GM21447 (cell line): Measurements from ENCODE around the gene FTO.

ENCODE experiments used
- ATAC-seq: cut with Tn5 transposase; IDR thresholded peaks from one replicate; pipeline ENCODE4 v1.9.1; 2021; ENCODE audit not compliant: unreplicated experiment

Gene FTO

GRCh38 chr16:53780051-53780450 lies 76.1 kb downstream of the FTO start:
- no peak for ATAC-seq

- ATAC-seq, result no peak
These were observed 77.2 kb downstream of the FTO start for GRCh38 chr16:53781023-53781605.

- ATAC-seq, result no peak
These were observed 78.2 kb downstream of the FTO start for GRCh38 chr16:53782148-53782547.

- no peak for ATAC-seq
These were observed 80.3 kb downstream of the FTO start for GRCh38 chr16:53784291-53784690.

GRCh38 chr16:53785044-53785443 lies 81.1 kb downstream of the FTO start:
- ATAC-seq, result no peak

- no peak for ATAC-seq
These were observed 82.0 kb downstream of the FTO start for GRCh38 chr16:53785916-53786315.

GRCh38 chr16:53787423-53787822 lies 83.5 kb downstream of the FTO start:
- ATAC-seq, result no peak

- ATAC-seq, result no peak
These were observed 85.2 kb downstream of the FTO start for GRCh38 chr16:53789137-53789536.

- no peak for ATAC-seq
These were observed 88.4 kb downstream of the FTO start for GRCh38 chr16:53792161-53792951.

- no peak for ATAC-seq
These were observed 99.5 kb downstream of the FTO start for GRCh38 chr16:53803451-53803850.

- no peak for ATAC-seq
These were observed 100.0 kb downstream of the FTO start for GRCh38 chr16:53803998-53804397.

- ATAC-seq, result no peak
These were observed 100.5 kb downstream of the FTO start for GRCh38 chr16:53804467-53804866.

GRCh38 chr16:53805113-53805512 lies 101.2 kb downstream of the FTO start:
- ATAC-seq, result no peak

- no peak for ATAC-seq
These were observed 101.8 kb downstream of the FTO start for GRCh38 chr16:53805752-53806151.

GRCh38 chr16:53809088-53809932 lies 105.4 kb downstream of the FTO start:
- ATAC-seq, result no peak

GRCh38 chr16:53812914-53813313 lies 109.0 kb downstream of the FTO start:
- no peak for ATAC-seq

GRCh38 chr16:53814801-53815200 lies 110.8 kb downstream of the FTO start:
- no peak for ATAC-seq

GRCh38 chr16:53816211-53816836 lies 112.4 kb downstream of the FTO start:
- ATAC-seq, result no peak

GRCh38 chr16:53817117-53817755 lies 113.3 kb downstream of the FTO start:
- ATAC-seq, result no peak

GRCh38 chr16:53817812-53818550 lies 114.0 kb downstream of the FTO start:
- ATAC-seq, result no peak
